M059J (cell line): Measurements from ENCODE around the gene CEBPE. TPM values are rescaled to one million over a fixed set of nuclear protein-coding genes. Genes with fewer than 3 reads are reported as not detected.
"Not testable (repeated sequence)": the region's sequence is repeated elsewhere in the genome, so short reads cannot be mapped to it uniquely, and the experiment has no call there.

Experiments
- DNase-seq: peaks from one replicate; pipeline ENCODE4 v3.0.0-alpha.2; 2012; ENCODE audit warnings: low read depth
- total RNA-seq: library from RNA; depleted of rRNA; stranded (reverse); fragments of >200 nt; shearing (Covaris generic); gene quantifications from 2 replicates; pipeline ENCODE4 v1.2.3, GENCODE V29; 2014

Gene CEBPE
- total RNA-seq, 1 experiment from 2014 or later = not detected

- peak; percentile 83 for DNase-seq
Observed at GRCh38 chr14:23121361-23121771, 2.3 kb upstream of the CEBPE start.

GRCh38 chr14:23120541-23121251, 1.6 kb upstream of the CEBPE start:
- DNase-seq = peak; percentile 83

GRCh38 chr14:23119363-23120327, 590 bp upstream of the CEBPE start:
- no peak for DNase-seq

GRCh38 chr14:23117371-23118020, 1.6 kb downstream of the CEBPE start:
- no peak for DNase-seq

GRCh38 chr14:23115918-23116317, 3.1 kb downstream of the CEBPE start:
- no peak for DNase-seq

- DNase-seq = peak; percentile 98
Observed at GRCh38 chr14:23115039-23115731, 3.9 kb downstream of the CEBPE start.

- DNase-seq = no peak
Observed at GRCh38 chr14:23114669-23115038, 4.4 kb downstream of the CEBPE start.

- DNase-seq = no peak
Observed at GRCh38 chr14:23114120-23114458, 5.0 kb downstream of the CEBPE start.

GRCh38 chr14:23113431-23114119, 5.5 kb downstream of the CEBPE start:
- peak; percentile 34 for DNase-seq

- DNase-seq = no peak
Observed at GRCh38 chr14:23112359-23113178, 6.5 kb downstream of the CEBPE start.

- no peak for DNase-seq
Observed at GRCh38 chr14:23110579-23111365, 8.3 kb downstream of the CEBPE start.

- DNase-seq = no peak
Observed at GRCh38 chr14:23109769-23110168, 9.3 kb downstream of the CEBPE start.

- DNase-seq = not testable (repeated sequence)
Observed at GRCh38 chr14:23108169-23108568, 10.9 kb downstream of the CEBPE start.

GRCh38 chr14:23107620-23108019, 11.4 kb downstream of the CEBPE start:
- DNase-seq = not testable (repeated sequence)

- no peak for DNase-seq
Observed at GRCh38 chr14:23106747-23107045, 12.4 kb downstream of the CEBPE start.

GRCh38 chr14:23105348-23105824, 13.7 kb downstream of the CEBPE start:
- DNase-seq = no peak

- DNase-seq = no peak
Observed at GRCh38 chr14:23104591-23105347, 14.3 kb downstream of the CEBPE start, which contains the start of gene CIROP. Gene CIROP, minus strand, starts transcription at chr14:23104989. Its CDS starts 69 bp downstream, at chr14:23104920.

GRCh38 chr14:23104070-23104590, 14.9 kb downstream of the CEBPE start:
- DNase-seq = no peak
